Right atrium auricular region (tissue), 2 donors: ENCODE measurements around the gene RAB3C. TPM values are rescaled to one million over a fixed set of nuclear protein-coding genes. Genes with fewer than 3 reads are reported as not detected.
A peak's percentile ranks its signal among the peaks of the same experiment; 100 is the strongest.

ENCODE experiments used
- DNase-seq: peaks from one replicate; pipeline ENCODE4 v3.0.0-alpha.2; 2019; ENCODE audit warnings: low spot score
- H3K27ac ChIP-seq, 2 donors: fragments of 200-600 bp; sonication (generic); 1 replicate in 1 of 2; 2 replicates in 1 of 2; pipeline ENCODE4 v1.5.1; 2016 to 2019
- H3K27me3 ChIP-seq, 2 donors: fragments of 200-600 bp; sonication (generic); one replicate each; pipeline versions ENCODE4 v1.5.1 to v1.6.0; 2017 to 2019
- H3K36me3 ChIP-seq: fragments of 200-600 bp; sonication (generic); one replicate; pipeline ENCODE4 v1.5.1; 2016
- H3K4me1 ChIP-seq, 2 donors: fragments of 200-600 bp; sonication (generic); one replicate each; pipeline versions ENCODE4 v1.5.1 to v1.6.0; 2017 to 2019
- H3K4me3 ChIP-seq, 2 donors: fragments of 200-600 bp; sonication (generic); 1 replicate in 1 of 2; 2 replicates in 1 of 2; pipeline ENCODE4 v1.5.1; 2017 to 2019; ENCODE audit warnings: mild to moderate bottlenecking in 1 of 2, moderate library complexity in 1 of 2
- H3K9me3 ChIP-seq, 2 donors: fragments of 200-600 bp; sonication (generic); one replicate each; pipeline ENCODE4 v1.5.1; 2019
- CTCF ChIP-seq, 2 donors: fragments of 200-600 bp; sonication (generic); IDR thresholded peaks; one replicate each; pipeline ENCODE4 v1.5.1; 2019; ENCODE audit warnings: antibody characterized with exemption in 2 of 2
- total RNA-seq, 2 donors: library from RNA; depleted of rRNA; stranded (reverse); fragments of >200 nt; gene quantifications; one replicate each; pipeline ENCODE4 v1.1.0, GENCODE V29; 2016

The RAB3C gene
- total RNA-seq, 2 donors from 2014 or later = 0.07 to 0.16 TPM

GRCh38 chr5:58891086-58891970, 308.5 kb downstream of the RAB3C start:
- H3K27me3 ChIP-seq = no peaks in the 10 kb centered on the region
- H3K4me1 ChIP-seq = peaks cover 0 to 17% of the 10 kb centered on the region in 2 donors
- no peaks in the 10 kb centered on the region for H3K9me3 ChIP-seq
- H3K4me3 ChIP-seq = no peak overlapping the region
- peak; percentile 92 for DNase-seq
- peak; percentile 45 to 87 for TF ChIP-seq CTCF (IDR thresholded peaks at IDR 0.05)
- peak overlapping the region; percentile 69 to 73 for H3K27ac ChIP-seq
- no peaks in the 10 kb centered on the region for H3K36me3 ChIP-seq

- no peak for DNase-seq
- H3K9me3 ChIP-seq = no peaks in the 10 kb centered on the region
- TF ChIP-seq CTCF (IDR thresholded peaks at IDR 0.05) = peak in 1 of 2 donors; percentile 20
- no peak overlapping the region for H3K4me3 ChIP-seq
- no peaks in the 10 kb centered on the region for H3K36me3 ChIP-seq
- H3K27me3 ChIP-seq = no peaks in the 10 kb centered on the region
- H3K27ac ChIP-seq = peak overlapping the region; percentile 69 to 73
- peaks cover 0 to 17% of the 10 kb centered on the region in 2 donors for H3K4me1 ChIP-seq
Measured at GRCh38 chr5:58891971-58892343, 309.1 kb downstream of the RAB3C start.

GRCh38 chr5:58893551-58893950, 310.7 kb downstream of the RAB3C start:
- H3K27me3 ChIP-seq = no peaks in the 10 kb centered on the region
- no peak for DNase-seq
- H3K4me1 ChIP-seq = peaks cover 0 to 14% of the 10 kb centered on the region in 2 donors
- H3K36me3 ChIP-seq = no peaks in the 10 kb centered on the region
- no peak for TF ChIP-seq CTCF (IDR thresholded peaks at IDR 0.05)
- no peak overlapping the region for H3K27ac ChIP-seq
- H3K9me3 ChIP-seq = no peaks in the 10 kb centered on the region
- H3K4me3 ChIP-seq = no peak overlapping the region

GRCh38 chr5:58898006-58898405, 315.1 kb downstream of the RAB3C start:
- TF ChIP-seq CTCF (IDR thresholded peaks at IDR 0.05) = no peak
- no peak for DNase-seq
- no peak overlapping the region for H3K4me3 ChIP-seq
- H3K4me1 ChIP-seq = no peaks in the 10 kb centered on the region
- no peaks in the 10 kb centered on the region for H3K27me3 ChIP-seq
- no peak overlapping the region for H3K27ac ChIP-seq
- H3K9me3 ChIP-seq = no peaks in the 10 kb centered on the region
- no peaks in the 10 kb centered on the region for H3K36me3 ChIP-seq

- Histone ChIP-seq H3K36me3 (no peaks in the 10 kb centered on the region), H3K4me1 (no peaks in the 10 kb centered on the region), H3K9me3 (no peaks in the 10 kb centered on the region), H3K27ac (no peak overlapping the region), H3K4me3 (no peak overlapping the region), H3K27me3 (no peaks in the 10 kb centered on the region)
- no peak for TF ChIP-seq CTCF (IDR thresholded peaks at IDR 0.05)
- DNase-seq = no peak
Measured at GRCh38 chr5:58898538-58898937, 315.7 kb downstream of the RAB3C start.
